DMS153 treated with DMSO at 0.1 percent for 48 hours (cell line): ENCODE data around the gene PKM.

Experiments used
- DNase-seq: peaks from one replicate; lab custom pipeline; 2025; ENCODE audit not compliant: unreplicated experiment; lab: John Stamatoyannopoulos, UW

PKM gene

DNA sequence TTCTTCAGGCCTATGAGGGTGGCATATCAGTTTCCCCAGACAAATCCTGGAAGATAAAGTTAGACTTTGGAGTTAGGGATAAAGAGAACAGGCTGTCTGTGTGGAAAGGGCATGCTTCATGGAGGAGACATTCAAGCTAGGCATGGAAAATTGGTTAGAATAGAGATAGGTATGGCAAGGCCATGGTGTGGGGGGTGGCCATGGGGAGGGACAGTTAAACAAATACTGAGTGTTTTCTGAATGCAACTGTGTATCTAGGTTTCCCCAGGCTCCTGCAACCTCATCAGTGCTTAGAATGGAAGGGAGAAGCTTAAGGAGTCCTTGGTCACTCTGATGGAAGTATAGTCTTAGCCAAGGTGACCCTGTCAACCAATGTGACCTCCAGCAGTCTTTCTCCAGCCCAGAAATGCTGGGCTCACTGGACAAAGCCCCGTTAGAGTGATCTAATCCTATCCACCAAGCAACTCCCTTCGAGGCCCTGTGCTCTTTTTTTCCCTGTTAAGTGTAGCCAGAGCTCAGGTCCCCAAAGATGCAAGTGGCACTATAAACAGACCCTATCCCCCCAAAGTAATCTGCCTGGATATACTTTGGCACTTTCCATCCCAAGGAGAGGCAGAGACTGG lies 5.5 kb upstream of the PKM start:
- DNase-seq: no peak

DNA sequence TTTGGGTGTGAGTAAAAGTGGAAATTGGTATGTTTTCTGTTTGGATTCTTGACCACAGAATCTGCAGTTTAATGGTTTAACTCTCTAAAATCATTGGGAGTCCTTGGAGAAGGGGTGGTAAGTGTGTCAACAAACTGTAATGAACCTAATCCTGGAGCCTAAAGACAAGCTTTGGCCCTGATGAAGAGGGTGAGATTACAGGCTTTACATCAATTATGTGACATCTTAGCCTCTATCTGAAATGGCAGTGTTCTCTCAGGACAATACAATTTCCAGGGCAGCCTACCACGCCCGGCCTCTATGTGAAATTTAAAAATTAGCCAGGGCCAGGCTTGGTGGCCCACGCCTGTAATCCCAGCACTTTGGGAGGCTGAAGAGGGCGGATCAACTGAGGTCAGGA lies 4.3 kb upstream of the PKM start:
- DNase-seq: no peak

DNA sequence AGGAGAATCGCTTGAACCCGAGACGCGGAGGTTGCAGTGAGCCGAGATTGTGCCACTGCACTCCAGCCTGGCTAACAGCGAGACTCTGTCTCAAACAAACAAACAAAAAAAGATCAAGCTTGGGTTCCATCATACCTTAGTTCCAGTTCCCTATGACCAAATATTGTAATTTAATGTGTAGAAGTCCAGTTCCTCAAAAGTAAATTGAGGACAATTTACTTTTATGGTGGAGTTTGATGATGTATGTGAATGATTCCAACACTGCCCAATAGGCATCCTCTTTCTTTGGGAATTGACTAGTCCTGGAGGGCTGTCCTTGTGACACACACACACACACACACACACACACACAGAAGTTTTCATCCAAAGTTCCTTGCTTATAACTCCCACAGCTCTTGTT lies 2.8 kb upstream of the PKM start:
- DNase-seq: no peak

DNA sequence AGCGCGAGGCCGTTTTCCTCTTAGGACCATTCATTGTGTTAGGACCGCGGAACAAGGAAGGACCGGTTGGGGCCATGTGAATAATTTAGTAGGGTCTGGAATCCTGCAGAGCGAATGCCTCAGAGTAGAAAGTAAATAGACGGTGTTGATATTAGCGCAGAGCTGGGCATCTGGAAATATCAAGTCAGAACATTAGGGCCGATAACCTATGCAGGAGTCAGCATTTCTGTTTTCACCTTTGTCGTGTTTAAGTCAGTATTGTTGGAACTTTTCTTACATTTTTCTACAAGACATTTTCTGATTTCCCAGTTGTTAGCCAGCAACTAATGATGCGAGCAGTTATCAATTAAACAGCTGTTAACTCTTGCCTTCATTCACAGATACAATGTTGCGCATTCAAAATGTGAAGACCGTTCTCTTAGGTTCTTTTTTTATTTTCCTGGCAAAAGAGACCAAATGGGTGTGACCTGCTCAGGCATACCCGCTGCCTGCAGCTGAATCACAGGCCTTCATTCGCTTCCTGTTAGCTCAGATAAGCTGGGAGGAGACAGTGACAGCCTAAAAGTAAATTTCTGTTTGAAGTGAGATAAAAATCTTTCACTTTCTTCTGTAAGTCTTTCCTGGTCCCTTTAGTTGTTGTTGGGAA lies 966 bp upstream of the PKM start:
- no peak for DNase-seq

DNA sequence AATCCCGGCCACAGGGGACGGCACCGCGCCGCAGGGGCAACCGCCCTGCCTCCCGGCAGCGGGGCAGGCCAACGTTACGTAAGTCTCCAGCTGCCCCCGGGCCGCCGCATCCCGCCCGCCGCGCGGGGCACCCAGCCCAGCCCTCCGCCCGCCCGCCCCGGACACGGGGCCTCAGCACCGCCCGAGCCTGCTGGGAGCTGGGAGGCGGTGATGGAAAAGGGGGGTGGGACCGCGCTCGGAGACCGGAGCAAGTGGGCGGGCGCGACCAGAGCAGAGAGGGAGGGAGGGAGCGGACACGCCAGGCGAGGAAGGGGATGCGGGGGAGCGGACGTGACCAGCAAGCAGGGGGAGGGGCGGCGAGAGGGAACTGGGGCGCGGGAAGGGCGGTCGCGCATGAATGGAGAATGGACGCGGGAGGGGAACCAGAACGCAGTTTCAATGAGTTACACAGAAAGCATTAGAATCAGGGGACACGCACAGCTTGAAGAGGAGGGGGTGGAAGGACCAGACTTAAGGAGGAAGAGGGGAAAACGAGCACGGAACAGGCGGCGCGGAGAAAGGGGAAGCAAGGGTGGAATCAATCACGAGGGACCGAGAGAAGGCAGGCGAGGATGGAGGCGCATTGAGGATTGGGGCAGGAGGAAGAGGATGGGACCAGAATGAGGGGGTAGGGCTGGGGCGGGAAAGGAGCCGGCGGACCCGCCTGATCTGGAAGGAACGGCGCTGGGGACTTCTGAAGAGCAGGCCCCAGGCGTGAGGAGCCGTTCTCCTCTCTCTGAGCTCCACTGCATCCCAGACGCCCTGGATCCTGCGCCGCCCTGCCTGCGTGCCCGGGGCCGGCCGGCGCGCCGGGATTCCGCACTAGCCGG lies 559 bp downstream of the PKM start:
- no peak for DNase-seq

- DNase-seq: no peak
Measured at GRCh38 chr15:72229947-72230196, 1.1 kb downstream of the PKM start.

DNA sequence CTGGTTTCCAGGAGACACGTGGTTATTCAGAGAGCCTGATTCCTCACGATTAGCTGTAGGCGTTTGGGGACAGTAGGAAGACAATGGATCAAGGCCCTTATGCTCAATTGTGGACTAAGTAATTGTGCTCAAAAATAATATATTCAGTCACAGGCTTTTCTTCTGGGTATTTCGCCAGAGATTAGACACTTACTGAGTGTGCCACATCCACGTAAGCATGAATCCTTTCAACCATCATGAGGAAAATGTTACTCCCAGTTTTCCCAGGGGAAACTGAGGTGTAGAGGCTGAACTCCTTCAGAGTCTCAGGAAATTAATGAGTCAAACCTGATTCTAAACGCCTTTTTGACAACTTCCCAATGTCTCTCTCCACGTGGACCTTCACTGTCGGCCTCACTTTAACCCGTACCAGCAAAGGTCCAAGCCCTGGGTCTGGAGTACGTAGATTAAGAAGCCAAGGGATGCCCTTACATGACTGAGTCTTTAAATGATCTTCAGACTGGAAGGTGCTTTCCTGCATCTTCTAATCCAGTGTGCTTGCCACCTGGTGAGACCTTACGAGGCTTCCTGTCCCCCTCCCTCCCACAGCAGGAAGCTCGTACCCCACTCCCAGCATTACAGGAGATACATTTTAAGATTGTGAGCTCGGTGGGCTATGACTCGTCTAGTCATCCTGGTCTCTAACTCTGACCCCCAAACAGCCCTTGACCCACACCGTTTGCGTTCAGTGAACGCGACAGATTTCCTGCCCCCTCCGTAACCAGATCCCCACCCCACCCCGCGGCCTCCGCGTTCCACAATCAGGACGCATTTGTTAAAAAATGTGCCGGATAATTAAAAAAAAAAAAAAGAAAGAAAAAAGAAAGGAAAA lies 1.7 kb downstream of the PKM start:
- no peak for DNase-seq

DNA sequence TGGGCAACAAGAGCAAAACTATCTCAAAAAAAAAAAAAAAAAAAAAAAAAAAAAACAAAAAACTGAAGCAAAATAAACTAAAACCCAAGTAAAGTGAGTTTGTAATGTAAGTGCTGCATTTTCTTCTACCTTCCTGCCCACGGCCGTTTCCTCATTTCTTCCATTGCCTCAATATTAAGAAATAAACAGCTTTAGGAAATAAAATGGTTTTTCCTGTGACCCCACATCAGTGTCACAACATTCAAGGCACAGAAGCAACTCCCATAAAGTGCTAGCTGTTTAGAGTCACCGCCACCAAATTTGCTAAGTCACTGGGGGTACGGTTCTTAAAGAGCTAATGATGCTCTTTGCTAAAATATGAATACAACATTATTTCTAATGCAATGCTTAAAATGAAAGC lies 3.3 kb downstream of the PKM start:
- no peak for DNase-seq

- DNase-seq: no peak
Measured at GRCh38 chr15:72227192-72227586, 3.8 kb downstream of the PKM start.

GRCh38 chr15:72223278-72223677 lies 7.7 kb downstream of the PKM start:
- DNase-seq: no peak

DNA sequence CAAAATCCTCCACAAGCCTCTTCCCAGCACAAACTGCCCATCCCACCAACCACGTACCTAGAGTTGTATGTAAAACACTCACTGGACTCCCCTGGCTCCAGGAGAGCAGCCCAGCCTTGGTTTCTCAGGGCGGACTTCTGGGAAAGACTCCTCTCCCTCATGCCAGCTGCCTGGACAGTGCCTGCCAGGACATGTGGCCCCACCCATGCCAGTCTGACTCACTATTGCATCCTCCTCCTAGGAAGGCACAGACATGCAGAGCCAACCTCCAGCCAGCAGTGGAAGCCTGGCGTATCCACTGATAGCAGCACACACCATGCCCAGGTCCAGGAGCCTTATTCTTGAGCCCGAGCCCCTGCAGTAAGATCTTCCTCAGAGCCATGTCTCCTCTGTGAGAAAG lies 8.6 kb downstream of the PKM start:
- DNase-seq: no peak

- no peak for DNase-seq
Measured at GRCh38 chr15:72220687-72221086, 10.3 kb downstream of the PKM start.

GRCh38 chr15:72217216-72217615 lies 13.8 kb downstream of the PKM start:
- no peak for DNase-seq

DNA sequence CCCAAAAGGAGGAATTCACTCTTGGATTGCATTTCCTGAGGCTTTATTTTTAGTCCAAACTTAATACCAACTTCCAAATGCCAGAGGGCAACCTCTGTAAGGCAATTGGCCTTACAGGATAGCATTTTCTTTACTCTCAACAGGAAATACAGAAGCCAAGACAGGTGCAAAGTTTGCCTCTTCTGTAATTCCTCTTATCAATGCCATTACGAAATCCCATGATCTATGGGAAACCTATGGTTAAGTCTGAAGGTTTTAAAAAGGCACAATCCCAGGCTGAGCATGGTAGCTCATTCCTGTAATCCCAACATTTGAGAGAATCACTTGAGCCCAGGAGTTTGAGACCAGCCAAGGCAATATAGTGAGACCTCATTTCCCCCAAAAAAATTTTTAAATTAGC lies 14.9 kb downstream of the PKM start:
- DNase-seq: no peak

DNA sequence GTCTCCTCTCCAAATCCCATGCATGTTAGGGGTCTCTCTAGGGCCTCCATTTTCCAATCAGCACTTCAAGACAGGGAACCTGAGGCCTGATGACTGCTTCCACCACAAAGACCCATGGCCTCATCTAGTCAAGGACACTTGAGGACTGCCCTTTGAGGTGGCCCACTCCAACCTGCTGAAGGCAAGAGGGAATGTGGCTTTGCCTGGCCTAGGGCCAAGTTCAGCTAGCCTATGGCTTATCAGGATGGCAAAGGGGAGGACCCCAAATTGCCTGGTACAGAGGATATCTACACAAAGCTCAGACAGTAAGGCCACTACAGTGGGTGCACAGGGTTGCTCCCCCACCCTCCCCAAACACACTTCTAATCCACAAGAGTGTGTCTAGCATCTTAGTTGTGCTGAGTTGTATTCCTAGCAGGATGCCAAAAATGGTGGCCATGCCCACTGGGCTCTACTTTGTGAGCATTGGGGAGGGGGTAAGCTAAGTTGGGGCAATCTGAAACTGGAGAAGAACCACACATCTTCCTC lies 23.4 kb downstream of the PKM start:
- DNase-seq: no peak

GRCh38 chr15:72206677-72207000 lies 24.4 kb downstream of the PKM start:
- DNase-seq: no peak

- DNase-seq: no peak
Measured at GRCh38 chr15:72205896-72206676, 24.9 kb downstream of the PKM start.

DNA sequence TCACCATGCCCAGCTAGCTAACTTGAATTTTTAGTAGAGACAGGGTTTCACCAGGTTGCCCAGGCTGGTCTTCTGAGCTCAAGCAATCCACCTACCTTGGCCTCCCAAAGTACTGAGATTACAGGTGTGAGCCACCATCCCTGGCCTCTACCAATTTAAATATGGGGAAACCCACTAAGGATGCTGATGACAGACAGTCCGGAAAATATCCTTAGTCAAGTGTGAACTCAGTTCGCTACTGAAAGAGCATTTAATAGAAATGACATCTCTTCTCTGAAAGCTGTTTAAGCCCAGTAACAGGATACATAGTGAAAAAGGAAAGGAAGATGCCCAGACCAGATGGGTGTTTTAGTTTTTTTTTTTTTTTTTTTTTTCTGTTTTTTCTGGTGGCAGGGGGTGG lies 25.7 kb downstream of the PKM start:
- DNase-seq: no peak

- DNase-seq: peak; percentile 4
Measured at GRCh38 chr15:72203507-72203837, 27.5 kb downstream of the PKM start.

DNA sequence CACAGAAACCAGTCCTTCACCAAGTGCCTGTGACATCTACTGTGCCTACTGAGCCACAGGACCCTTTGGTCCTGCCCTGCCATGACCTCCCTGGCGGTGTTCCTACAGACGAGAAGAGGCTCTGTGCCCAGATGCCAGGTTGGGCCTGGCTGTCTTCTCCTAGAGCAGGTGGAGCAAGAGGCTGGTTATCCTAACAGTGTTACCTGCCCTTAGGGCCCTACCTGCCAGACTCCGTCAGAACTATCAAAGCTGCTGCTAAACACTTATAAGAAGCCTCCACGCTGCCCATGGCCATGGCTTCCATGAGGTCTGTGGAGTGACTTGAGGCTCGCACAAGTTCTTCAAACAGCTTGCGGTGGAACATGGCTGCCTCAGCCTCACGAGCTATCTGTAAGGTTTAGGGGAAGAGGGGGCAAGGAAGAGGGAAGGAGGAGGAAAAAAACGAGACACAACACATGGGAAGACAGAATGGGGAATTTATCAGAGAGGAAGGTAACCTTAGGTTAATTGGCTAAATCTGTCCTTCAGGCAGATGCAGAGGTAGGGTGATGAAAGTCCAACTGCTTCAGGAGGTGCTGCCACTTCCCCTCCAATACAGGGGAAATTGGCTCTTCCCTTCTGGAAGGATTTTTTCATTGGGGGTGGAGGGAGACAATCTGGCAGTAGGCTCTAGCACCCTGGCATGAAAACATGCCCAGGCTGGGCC lies 28.0 kb downstream of the PKM start:
- no peak for DNase-seq
